Natural killer cell (primary cell): ENCODE results near the gene TMEM181. TPM values are rescaled to one million over a fixed set of nuclear protein-coding genes. Genes with fewer than 3 reads are reported as not detected.
A peak's percentile ranks its signal among the peaks of the same experiment; 100 is the strongest.

Source experiments
- ATAC-seq, 3 donors: fragments of 150-1000 bp in 2 of 3; fragments of 200-7000 bp in 1 of 3; cut with Tn5 transposase; 1 replicate in 1 of 3; 2 replicates in 2 of 3; pipeline ENCODE4 v1.10.0; 2021; ENCODE audit warnings: mild to moderate bottlenecking in 2 of 3, moderate library complexity in 2 of 3
- DNase-seq, 2 donors: peaks; one replicate each; pipeline versions ENCODE4 v3.0.0 to v3.0.0-alpha.2; 2013 to 2021; ENCODE audit warnings: mixed read lengths in 1 of 2
- H3K27ac ChIP-seq: one replicate; pipeline ENCODE4 v1.5.1; 2013; ENCODE audit warnings: mild to moderate bottlenecking, low read length
- H3K27me3 ChIP-seq: one replicate; pipeline ENCODE4 v1.6.1; 2013; ENCODE audit warnings: low read length; ENCODE audit not compliant: control insufficient read depth, insufficient read depth
- H3K36me3 ChIP-seq: one replicate; pipeline ENCODE4 v1.6.1; 2013; ENCODE audit warnings: low read length; ENCODE audit not compliant: control insufficient read depth, insufficient read depth
- H3K4me1 ChIP-seq: one replicate; pipeline ENCODE4 v1.6.1; 2013; ENCODE audit warnings: low read length; ENCODE audit not compliant: control insufficient read depth, insufficient read depth
- H3K4me3 ChIP-seq: one replicate; pipeline ENCODE4 v1.5.1; 2013; ENCODE audit warnings: low read length
- H3K9me3 ChIP-seq: one replicate; pipeline ENCODE4 v1.6.1; 2013; ENCODE audit warnings: low read length; ENCODE audit not compliant: control insufficient read depth, insufficient read depth
- H3K27ac Mint-ChIP-seq, 2 donors: one replicate each; pipeline ENCODE4 v1.8.0; 2022; ENCODE audit warnings: mild to moderate bottlenecking in 2 of 2, mixed read lengths in 2 of 2, moderate library complexity in 1 of 2
- H3K27me3 Mint-ChIP-seq, 2 donors: one replicate each; pipeline ENCODE4 v1.8.0; 2022; ENCODE audit warnings: low read depth in 2 of 2, mixed read lengths in 2 of 2
- H3K36me3 Mint-ChIP-seq: one replicate; pipeline ENCODE4 v1.8.0; 2022; ENCODE audit warnings: mixed read lengths
- H3K4me1 Mint-ChIP-seq, 2 donors: one replicate each; pipeline ENCODE4 v1.8.0; 2022; ENCODE audit warnings: mixed read lengths in 2 of 2
- H3K4me3 Mint-ChIP-seq: one replicate; pipeline ENCODE4 v1.8.0; 2022; ENCODE audit warnings: mild to moderate bottlenecking, moderate library complexity, mixed read lengths
- H3K9me3 Mint-ChIP-seq, 2 donors: one replicate each; pipeline ENCODE4 v1.8.0; 2022; ENCODE audit warnings: mixed read lengths in 2 of 2
- CTCF ChIP-seq: fragments of 200-600 bp; IDR thresholded peaks from one replicate; pipeline ENCODE4 v1.8.0; 2022; ENCODE audit warnings: antibody characterized with exemption
- WGBS: methylation state at CpG from one replicate; pipeline ENCODE4 v1.1.7; 2013; ENCODE audit warnings: missing lambda C conversion rate; ENCODE audit not compliant: insufficient coverage; 5-methylcytosine and 5-hydroxymethylcytosine counted together
- intact Hi-C: fragments of 100-400 bp; cut with micrococcal nuclease; formaldehyde crosslinking; loops from one replicate; pipeline ENCODE4 v1.14.2; 2022
- total RNA-seq, 4 donors: library from RNA; stranded (reverse); fragments of 120-200 nt in 1 of 4; gene quantifications; one replicate each; pipeline versions ENCODE4 v1.2.3 to v1.2.4, GENCODE V29; 2013 to 2022

TMEM181 gene
- total RNA-seq, 3 donors from 2014 or later (not counting 1 experiment from before 2014, with no cell fraction given), result 44.8 to 60.9 (median 45.0) TPM

DNA sequence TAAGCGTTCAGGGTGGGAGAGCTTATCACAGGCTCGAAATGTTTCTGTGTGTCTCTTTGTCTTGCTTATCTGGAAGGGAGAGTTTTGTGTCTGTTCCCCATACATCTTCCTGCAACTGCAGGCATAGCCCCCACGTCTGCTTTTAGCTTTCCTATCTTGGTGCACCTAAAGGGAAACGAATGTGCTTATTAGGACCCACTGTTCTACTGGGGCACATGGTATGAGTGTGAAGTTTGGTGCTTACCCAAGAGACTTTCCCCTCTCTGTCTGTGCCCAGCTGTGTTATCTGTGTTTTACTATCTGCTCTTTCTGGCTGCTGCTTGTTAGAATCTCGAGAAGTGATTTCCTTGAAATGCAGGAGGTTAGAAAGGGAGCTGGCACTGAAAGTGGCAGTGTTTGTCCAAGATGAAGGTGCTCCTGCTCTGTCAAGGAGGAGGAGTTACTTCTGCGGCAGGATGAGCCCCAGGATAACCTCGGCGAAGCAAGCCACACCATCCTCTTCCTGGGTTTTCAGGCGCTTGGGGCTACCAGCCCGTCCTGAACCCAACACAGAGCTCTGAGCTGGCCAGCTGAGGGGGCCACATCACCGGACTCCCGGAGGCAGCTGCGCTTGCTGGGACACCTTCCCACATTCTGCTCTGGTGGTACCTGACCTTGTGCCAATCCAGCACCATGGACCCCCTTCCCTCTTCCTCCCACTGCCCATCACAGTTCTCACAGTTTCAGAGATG is 61.2 kb downstream of the TMEM181 start:
- Mint-ChIP-seq H3K9me3 (no peaks in the 10 kb centered on the region), H3K36me3 (peaks cover 6% of the 10 kb centered on the region), H3K4me3 (no peak overlapping the region), H3K27ac (peak overlapping the region; percentile 23 to 68), H3K4me1 (peaks cover 33 to 35% of the 10 kb centered on the region in 2 donors), H3K27me3 (no peaks in the 10 kb centered on the region)
- intact Hi-C loops, result no loop called here
- no peak for DNase-seq
- ATAC-seq, result no peak
- Histone ChIP-seq H3K4me3 (no peak overlapping the region), H3K27me3 (no peaks in the 10 kb centered on the region), H3K9me3 (no peaks in the 10 kb centered on the region), H3K4me1 (no peaks in the 10 kb centered on the region), H3K27ac (no peak overlapping the region), H3K36me3 (peaks cover 55% of the 10 kb centered on the region)
- WGBS, result 91% methylated on average over 13 of the region's 13 CpGs
- TF ChIP-seq CTCF, result no peak

DNA sequence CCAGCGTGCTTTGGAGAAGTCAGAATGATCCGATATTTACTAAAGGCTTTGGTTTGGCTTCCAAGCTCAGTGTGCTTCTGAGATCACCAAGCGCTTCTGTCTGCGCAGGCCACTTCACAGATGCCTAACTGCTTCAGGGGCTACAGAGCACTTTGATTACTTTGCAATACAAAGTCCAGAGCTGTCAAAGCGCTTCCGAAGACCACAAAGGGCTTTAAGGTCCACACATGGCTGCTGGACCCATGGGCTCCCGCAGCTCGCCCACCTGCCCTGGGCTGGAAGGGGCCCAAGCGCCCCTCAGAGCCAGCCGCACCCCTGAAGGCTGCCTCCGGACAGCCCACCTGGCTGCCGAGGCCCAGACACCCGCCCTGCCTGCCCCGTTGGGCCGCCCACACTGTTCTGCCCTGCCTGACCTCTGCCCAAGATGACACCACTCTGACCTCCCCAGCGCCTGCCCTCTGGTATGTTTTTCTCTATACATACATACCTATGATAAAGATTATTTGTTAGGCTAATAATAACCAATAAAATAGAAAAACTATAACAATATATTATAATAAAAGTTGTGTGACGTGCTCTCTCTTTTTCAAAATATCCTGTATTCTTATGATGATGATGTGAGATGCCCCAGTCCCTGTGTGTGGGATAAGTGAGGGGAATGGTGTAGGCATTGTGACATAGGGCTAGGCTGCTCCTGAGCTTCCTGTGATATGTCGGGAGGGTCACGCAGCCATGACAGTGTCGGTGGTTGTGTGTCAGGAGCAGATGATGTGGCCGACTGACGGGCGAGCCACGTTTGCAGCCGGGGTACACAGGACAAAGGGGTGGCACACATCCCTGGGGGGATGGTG is 62.0 kb downstream of the TMEM181 start:
- peak overlapping the region; percentile 58 to 75 for H3K27ac Mint-ChIP-seq
- Histone ChIP-seq H3K27ac (no peak overlapping the region), H3K4me1 (no peaks in the 10 kb centered on the region), H3K4me3 (no peak overlapping the region), H3K27me3 (no peaks in the 10 kb centered on the region), H3K36me3 (peaks cover 63% of the 10 kb centered on the region), H3K9me3 (no peaks in the 10 kb centered on the region)
- peaks cover 1 to 4% of the 10 kb centered on the region in 2 donors for H3K9me3 Mint-ChIP-seq
- ATAC-seq (no peak), DNase-seq (no peak)
- H3K4me1 Mint-ChIP-seq, result peaks cover 33 to 38% of the 10 kb centered on the region in 2 donors
- no peak overlapping the region for H3K4me3 Mint-ChIP-seq
- no peaks in the 10 kb centered on the region for H3K27me3 Mint-ChIP-seq
- intact Hi-C loops, result no loop called here
- no peak for TF ChIP-seq CTCF
- H3K36me3 Mint-ChIP-seq, result peaks cover 9% of the 10 kb centered on the region
- WGBS, result 96% methylated on average over 24 of the region's 25 CpGs

GRCh38 chr6:158622545-158623190 is 62.8 kb downstream of the TMEM181 start:
- Mint-ChIP-seq H3K27ac (peak overlapping the region; percentile 58 to 75), H3K27me3 (no peaks in the 10 kb centered on the region), H3K9me3 (peaks cover 4 to 6% of the 10 kb centered on the region in 2 donors), H3K36me3 (peaks cover 14% of the 10 kb centered on the region), H3K4me3 (no peak overlapping the region), H3K4me1 (peaks cover 33 to 38% of the 10 kb centered on the region in 2 donors)
- no peaks in the 10 kb centered on the region for H3K9me3 ChIP-seq
- intact Hi-C loops, result no loop called here
- no peak for DNase-seq
- no peak for TF ChIP-seq CTCF
- no peak overlapping the region for H3K4me3 ChIP-seq
- no peak overlapping the region for H3K27ac ChIP-seq
- WGBS, result 90% methylated on average over 10 of the region's 10 CpGs
- H3K36me3 ChIP-seq, result peaks cover 69% of the 10 kb centered on the region
- no peaks in the 10 kb centered on the region for H3K27me3 ChIP-seq
- H3K4me1 ChIP-seq, result no peaks in the 10 kb centered on the region
- ATAC-seq, result no peak
